ENCODE data around the gene ALG6. TPM values are rescaled to one million over a fixed set of nuclear protein-coding genes. Genes with fewer than 3 reads are reported as not detected.

The ALG6 gene
- total RNA-seq, 6 experiments from 2014 or later = 5.5 to 7.7 (median 6.1) TPM

- no peak for TF ChIP-seq CTCF (IDR thresholded peaks at IDR 0.05)
- TF ChIP-seq POLR2A (IDR thresholded peaks at IDR 0.05) = no peak
These were observed 61.9 kb downstream of the ALG6 start for GRCh38 chr1:63429281-63429680.

GRCh38 chr1:63435161-63435560 is 67.7 kb downstream of the ALG6 start:
- H3K4me1 ChIP-seq = no peaks in the 10 kb centered on the region
- no peak overlapping the region for H3K4me3 ChIP-seq
- H3K27ac ChIP-seq = no peak overlapping the region
- no peaks in the 10 kb centered on the region for H3K9me3 ChIP-seq
- intact Hi-C loops (cut with DNase I) = loop anchor here in 1 of 2 donors (10.0 kb wide), 1 partner anchor 110 kb away; the partner anchor contains the start of gene FOXD3
- DNase-seq = no peak
- WGBS (ENCODE audit: insufficient coverage, low coverage, low lambda C conversion rate, missing lambda C conversion rate) = 77% methylated on average over 4 of the region's 4 CpGs
- no peaks in the 10 kb centered on the region for H3K36me3 ChIP-seq
- no peak for ATAC-seq
- H3K27me3 ChIP-seq = no peaks in the 10 kb centered on the region
- TF ChIP-seq CTCF (IDR thresholded peaks at IDR 0.05) (no peak), POLR2A (IDR thresholded peaks at IDR 0.05) (no peak)

More at GRCh38 chr1:63429281-63429680, 61.9 kb downstream of the ALG6 start:
- Histone ChIP-seq H3K4me1 (no peaks in the 10 kb centered on the region), H3K4me3 (no peak overlapping the region), H3K27ac (no peak overlapping the region), H3K27me3 (no peaks in the 10 kb centered on the region), H3K36me3 (peaks cover 0 to 5% (median 2%) of the 10 kb centered on the region in 4 donors), H3K9me3 (no peaks in the 10 kb centered on the region)
- intact Hi-C loops (cut with DNase I) = no loop called here
- ATAC-seq (no peak), DNase-seq (no peak)

GRCh38 chr1:63442141-63442475 is 74.7 kb downstream of the ALG6 start:
- no peaks in the 10 kb centered on the region for H3K4me1 ChIP-seq
- no peak overlapping the region for H3K27ac ChIP-seq
- no peaks in the 10 kb centered on the region for H3K27me3 ChIP-seq
- DNase-seq (no peak), ATAC-seq (no peak)
- H3K9me3 ChIP-seq = no peaks in the 10 kb centered on the region
- intact Hi-C loops (cut with DNase I) = no loop called here
- no peaks in the 10 kb centered on the region for H3K36me3 ChIP-seq
- no peak for TF ChIP-seq CTCF (IDR thresholded peaks at IDR 0.05)
- no peak for TF ChIP-seq POLR2A (IDR thresholded peaks at IDR 0.05)
- no peak overlapping the region for H3K4me3 ChIP-seq

GRCh38 chr1:63448731-63449246 is 81.4 kb downstream of the ALG6 start:
- Histone ChIP-seq H3K4me1 (no peaks in the 10 kb centered on the region), H3K9me3 (no peaks in the 10 kb centered on the region), H3K4me3 (no peak overlapping the region), H3K36me3 (no peaks in the 10 kb centered on the region), H3K27me3 (no peaks in the 10 kb centered on the region), H3K27ac (no peak overlapping the region)
- DNase-seq (no peak), ATAC-seq (no peak)
- intact Hi-C loops (cut with DNase I) = no loop called here
- WGBS (ENCODE audit: insufficient coverage, low coverage, low lambda C conversion rate, missing lambda C conversion rate) = 93% methylated on average over 3 of the region's 3 CpGs
- no peak for TF ChIP-seq POLR2A (IDR thresholded peaks at IDR 0.05)
- TF ChIP-seq CTCF (IDR thresholded peaks at IDR 0.05) = no peak

- Histone ChIP-seq H3K9me3 (no peaks in the 10 kb centered on the region), H3K4me1 (no peaks in the 10 kb centered on the region), H3K27ac (no peak overlapping the region), H3K4me3 (no peak overlapping the region), H3K36me3 (no peaks in the 10 kb centered on the region), H3K27me3 (no peaks in the 10 kb centered on the region)
- intact Hi-C loops (cut with DNase I) = no loop called here
- ATAC-seq (no peak), DNase-seq (no peak)
- WGBS (ENCODE audit: insufficient coverage, low coverage, low lambda C conversion rate, missing lambda C conversion rate) = 83% methylated on average over 1 of the region's 1 CpG
- TF ChIP-seq POLR2A (IDR thresholded peaks at IDR 0.05) = no peak
- no peak for TF ChIP-seq CTCF (IDR thresholded peaks at IDR 0.05)
These were observed 83.0 kb downstream of the ALG6 start for GRCh38 chr1:63450416-63450815.
